Left cardiac atrium (tissue), 4 donors: ENCODE data around the gene ABAT. TPM values are rescaled to one million over a fixed set of nuclear protein-coding genes. Genes with fewer than 3 reads are reported as not detected.
"Not testable (repeated sequence)": the region's sequence is repeated elsewhere in the genome, so short reads cannot be mapped to it uniquely, and the experiment has no call there.

Source experiments
- ATAC-seq, 2 donors: fragments of 200-7000 bp; cut with Tn5 transposase; one replicate each; pipeline ENCODE4 v1.9.1; 2020; ENCODE audit warnings: mild to moderate bottlenecking in 2 of 2, moderate library complexity in 2 of 2
- DNase-seq: peaks from one replicate; pipeline ENCODE4 v3.0.0-alpha.2; 2020
- intact Hi-C, 2 donors: fragments of 100-400 bp; cut with DNase I; formaldehyde crosslinking; loops; one replicate each; pipeline versions ENCODE4 v1.14.1 to v1.15.1; 2022 to 2023
- total RNA-seq, 2 donors: library from RNA; stranded (reverse); fragmentation: NEBNext Ultra II Directional; extraction: Animal tissue kit (Norgen Biotek cat#: 25700); gene quantifications; one replicate each; pipeline ENCODE4 v1.2.1, GENCODE V29; 2021
- donor health status: DM: no; HTN: yes; CAD: no.
- donor health status: DM: no; HTN: yes; CAD: no; lungs with severe emphysema.
- donor health status: DM: yes; HTN: yes; CAD: no.
- donor health status: Dilated cardiomyopathy.

The ABAT gene
- total RNA-seq, 2 donors from 2014 or later: 4.2 to 5.0 TPM

DNA sequence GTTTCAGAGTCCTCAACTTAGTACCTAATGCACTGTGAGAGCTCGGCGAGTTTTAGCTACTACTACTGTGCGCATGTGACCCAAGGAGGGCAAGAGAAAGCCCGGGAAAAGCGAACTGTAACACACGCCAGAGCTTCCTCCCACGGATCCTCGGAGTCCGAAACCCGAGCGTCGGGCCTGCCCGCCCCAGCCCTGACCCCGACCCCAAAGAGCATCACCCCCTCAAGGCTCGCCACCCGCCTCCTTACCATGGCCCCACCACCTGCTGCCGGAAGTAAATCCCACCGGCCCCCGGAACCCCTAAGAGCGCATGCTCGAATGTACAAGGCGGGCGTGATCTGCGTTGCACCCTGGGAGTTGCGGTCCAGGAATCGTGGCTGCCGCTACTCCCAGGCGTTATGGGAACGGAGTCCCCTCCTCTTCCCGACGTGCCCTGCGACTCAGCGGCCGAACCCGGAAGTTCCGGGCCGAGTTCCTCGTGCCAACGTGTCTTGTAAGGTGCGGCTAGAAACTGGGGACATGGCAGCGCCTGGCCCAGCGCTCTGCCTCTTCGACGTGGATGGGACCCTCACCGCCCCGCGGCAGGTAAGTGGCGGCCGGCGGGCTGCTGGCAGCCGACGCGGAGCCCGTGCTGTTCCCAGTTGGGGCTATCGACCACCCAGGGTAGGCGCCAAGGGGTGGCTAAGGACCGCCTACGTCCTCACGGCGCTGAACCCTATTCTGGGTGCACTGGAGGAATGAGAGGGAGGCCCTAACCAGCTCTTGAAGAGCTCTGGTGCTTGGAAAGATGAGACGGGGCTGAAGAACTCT, 123.2 kb downstream of the ABAT start, which contains the start of the genes PMM2 and TMEM186:
PMM2 (plus strand) TSS at position 476 of the 810 bp plus-strand sequence; CDS start at position 520, 44 bp downstream.
TMEM186 (minus strand) TSS at position 276 of the 810 bp plus-strand sequence; CDS start at position 251, 25 bp downstream.
- peak; percentile 98 for DNase-seq
- peak; percentile 99 to 100 for ATAC-seq
- intact Hi-C loops: loop anchor here in 1 of 2 donors (10.0 kb wide), 2 partner anchors 87 to 223 kb away; partner anchors contain the start of gene LITAFD

DNA sequence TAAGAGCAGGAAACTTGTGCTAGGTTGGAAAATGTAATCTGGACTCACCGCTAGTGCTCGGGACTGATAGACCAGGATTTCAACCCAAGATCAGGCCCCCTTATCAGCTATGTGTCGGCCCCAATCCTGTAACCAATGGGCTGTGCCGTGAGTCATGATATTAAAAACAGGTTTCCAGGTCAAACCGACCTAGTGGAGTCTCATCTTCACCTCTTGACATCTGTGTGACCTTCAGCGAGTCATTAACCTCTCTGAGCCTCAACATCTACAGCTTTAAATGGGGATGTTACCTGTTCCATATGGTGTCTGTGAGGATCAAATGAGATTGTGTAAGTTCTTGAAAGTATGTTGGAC, 123.7 kb downstream of the ABAT start:
- peak in 1 of 2 donors; percentile 41 for ATAC-seq
- no peak for DNase-seq
- intact Hi-C loops: loop anchor here in 1 of 2 donors (10.0 kb wide), 2 partner anchors 87 to 223 kb away; partner anchors contain the start of gene LITAFD

- DNase-seq: no peak
- peak in 1 of 2 donors; percentile 6 for ATAC-seq
- intact Hi-C loops: loop anchor here in 1 of 2 donors (10.0 kb wide), 2 partner anchors 86 to 224 kb away; partner anchors contain the start of gene LITAFD
Measured at GRCh38 chr16:8798535-8799157, 124.2 kb downstream of the ABAT start.

DNA sequence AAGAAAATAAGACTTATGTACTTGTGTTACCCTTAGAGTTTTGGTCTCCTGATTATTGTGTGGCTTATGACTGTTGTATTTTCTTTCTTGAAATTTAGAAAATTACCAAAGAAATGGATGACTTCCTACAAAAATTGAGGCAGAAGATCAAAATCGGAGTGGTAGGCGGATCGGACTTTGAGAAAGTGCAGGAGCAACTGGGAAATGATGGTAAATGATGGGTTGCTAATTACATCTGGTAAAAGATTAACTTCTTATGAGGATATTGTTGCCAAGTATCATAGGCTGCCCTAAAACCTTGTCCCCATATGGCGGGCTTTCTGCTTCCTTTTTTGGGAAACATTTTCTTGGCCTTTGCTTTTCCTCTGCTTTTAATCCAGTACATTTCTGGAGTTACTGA, 127.3 kb downstream of the ABAT start:
- intact Hi-C loops: loop anchor here in 1 of 2 donors (10.0 kb wide), 1 partner anchor 73 kb away; no protein-coding TSS in a partner anchor
- DNase-seq (no peak), ATAC-seq (no peak)

- DNase-seq, ATAC-seq: not testable (repeated sequence)
- intact Hi-C loops: loop anchor here in 1 of 2 donors (10.0 kb wide), 1 partner anchor 71 kb away; no protein-coding TSS in a partner anchor
Measured at GRCh38 chr16:8803733-8804132, 129.3 kb downstream of the ABAT start.

DNA sequence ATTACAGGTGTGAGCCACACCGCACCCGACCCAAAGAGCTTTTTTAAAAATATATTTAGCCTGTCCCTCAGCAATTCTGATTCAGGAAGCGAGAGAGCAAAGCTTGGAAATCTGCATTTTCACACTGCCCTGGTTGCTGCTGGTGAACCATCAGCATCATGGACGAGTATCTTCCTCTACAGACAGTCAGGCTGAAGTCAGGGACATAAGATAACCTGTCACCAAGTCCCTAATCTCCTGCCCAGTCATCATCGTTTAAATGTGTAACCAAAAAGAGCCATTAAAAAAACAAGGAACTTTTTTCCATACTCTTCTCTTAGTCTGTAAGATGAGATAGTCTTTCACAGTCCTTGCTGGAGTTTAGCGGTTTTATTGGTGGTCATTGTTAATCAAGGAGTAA, 129.9 kb downstream of the ABAT start:
- DNase-seq (no peak), ATAC-seq (no peak)
- intact Hi-C loops: loop anchor here in 1 of 2 donors (10.0 kb wide), 1 partner anchor 70 kb away; no protein-coding TSS in a partner anchor

DNA sequence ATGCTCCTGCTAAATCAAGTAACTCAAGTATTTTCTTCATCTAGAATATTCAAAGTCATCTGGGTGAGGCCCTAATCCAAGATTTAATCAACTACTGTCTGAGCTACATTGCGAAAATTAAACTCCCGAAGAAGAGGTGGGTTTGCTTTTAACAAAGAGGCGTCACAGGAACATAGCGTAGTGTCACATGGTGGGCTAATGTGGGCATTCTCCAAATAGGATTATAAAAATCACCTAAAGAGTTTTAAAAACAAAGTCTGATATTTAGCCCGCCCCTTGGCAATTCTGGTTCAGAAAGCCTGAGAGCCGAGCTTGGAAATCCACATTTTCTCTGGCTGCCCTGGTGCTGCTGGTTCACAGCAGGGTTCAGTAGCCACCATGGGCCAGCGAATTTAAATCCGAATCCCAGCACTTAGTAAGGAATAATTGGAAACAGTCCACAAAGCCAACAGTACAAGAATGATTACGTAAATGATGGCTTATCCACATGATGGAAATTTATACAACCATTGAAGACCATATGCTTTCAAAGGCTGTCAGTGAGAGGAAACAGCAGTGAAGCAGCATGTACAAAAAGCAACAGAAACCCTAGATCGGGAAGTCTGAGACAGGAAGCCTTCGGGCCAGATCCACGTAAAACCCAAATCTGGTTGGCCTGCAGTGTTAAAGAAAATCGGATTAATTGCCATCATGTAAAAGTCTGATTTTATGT, 132.0 kb downstream of the ABAT start:
- ATAC-seq: no peak
- intact Hi-C loops: loop anchor here in 1 of 2 donors (10.0 kb wide), 1 partner anchor 68 kb away; no protein-coding TSS in a partner anchor

GRCh38 chr16:8807189-8807588, 132.8 kb downstream of the ABAT start:
- ATAC-seq (no peak), DNase-seq (no peak)
- intact Hi-C loops: loop anchor here in 1 of 2 donors (10.0 kb wide), 1 partner anchor 68 kb away; no protein-coding TSS in a partner anchor

More for the DNA sequence above, 132.0 kb downstream of the ABAT start:
- DNase-seq: no peak

DNA sequence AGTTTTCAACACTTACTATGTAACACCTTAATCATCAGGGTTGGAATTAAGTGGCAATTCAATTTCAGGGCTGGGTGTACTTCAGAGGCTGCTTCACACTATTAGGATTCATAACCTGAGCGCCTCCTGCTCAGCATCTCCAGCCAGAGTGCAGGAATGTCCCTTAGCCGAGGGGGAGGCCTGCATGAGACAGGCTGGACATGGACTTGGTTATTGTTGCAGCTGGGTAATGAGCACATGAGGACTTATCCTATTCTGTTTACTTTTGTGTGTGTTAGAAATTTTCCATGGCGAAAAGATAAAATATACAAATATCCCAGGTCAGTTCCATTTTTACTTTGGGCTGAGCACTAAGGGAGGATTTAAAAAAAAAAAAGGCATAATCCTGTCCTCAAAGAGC, 133.6 kb downstream of the ABAT start:
- DNase-seq (no peak), ATAC-seq (no peak)
- intact Hi-C loops: loop anchor here in 1 of 2 donors (10.0 kb wide), 1 partner anchor 67 kb away; no protein-coding TSS in a partner anchor

- ATAC-seq (peak in 1 of 2 donors; percentile 41), DNase-seq (no peak)
- intact Hi-C loops: loop anchor here in 1 of 2 donors (10.0 kb wide), 1 partner anchor 66 kb away; no protein-coding TSS in a partner anchor
Measured at GRCh38 chr16:8808613-8809353, 134.4 kb downstream of the ABAT start.

- intact Hi-C loops: no loop called here
- no peak for DNase-seq
- ATAC-seq: no peak
Measured at GRCh38 chr16:8812162-8812843, 137.9 kb downstream of the ABAT start.

DNA sequence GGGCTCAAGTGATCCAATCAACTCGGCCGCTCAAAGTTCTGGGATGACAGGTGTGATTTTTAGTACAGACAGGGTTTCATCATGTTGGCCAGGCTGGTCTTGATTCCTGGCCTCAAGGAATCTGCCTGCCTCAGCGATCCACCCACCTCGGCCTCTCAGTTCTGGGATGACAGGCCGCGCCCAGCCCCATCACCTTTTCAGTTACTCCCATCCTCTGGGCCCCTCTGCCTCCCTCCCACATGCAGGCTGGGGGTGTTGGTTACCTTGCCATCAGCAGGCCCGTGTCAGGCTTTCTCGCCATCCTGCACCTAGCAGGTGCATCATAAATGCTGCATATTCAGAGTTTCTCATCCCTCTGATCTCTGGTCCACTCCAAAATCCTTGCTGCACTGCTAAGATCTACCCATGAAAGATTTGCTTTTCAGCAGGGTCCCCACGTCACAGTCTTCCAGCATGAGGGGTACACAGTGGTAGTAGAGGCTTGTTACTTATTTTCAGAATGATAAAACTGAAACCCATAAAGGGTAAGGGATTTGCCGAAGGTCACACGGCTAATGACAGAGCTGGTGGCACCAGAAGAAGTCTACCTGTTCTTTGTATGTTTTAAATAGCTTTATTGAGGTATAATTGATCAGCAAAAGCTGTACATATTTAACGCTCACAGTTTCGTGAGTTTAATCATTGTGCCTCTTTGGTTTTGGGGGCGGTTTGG, 139.8 kb downstream of the ABAT start:
- DNase-seq (no peak), ATAC-seq (no peak)
- intact Hi-C loops: no loop called here

- DNase-seq: no peak
- no peak for ATAC-seq
- intact Hi-C loops: no loop called here
Measured at GRCh38 chr16:8816967-8817655, 142.7 kb downstream of the ABAT start.

DNA sequence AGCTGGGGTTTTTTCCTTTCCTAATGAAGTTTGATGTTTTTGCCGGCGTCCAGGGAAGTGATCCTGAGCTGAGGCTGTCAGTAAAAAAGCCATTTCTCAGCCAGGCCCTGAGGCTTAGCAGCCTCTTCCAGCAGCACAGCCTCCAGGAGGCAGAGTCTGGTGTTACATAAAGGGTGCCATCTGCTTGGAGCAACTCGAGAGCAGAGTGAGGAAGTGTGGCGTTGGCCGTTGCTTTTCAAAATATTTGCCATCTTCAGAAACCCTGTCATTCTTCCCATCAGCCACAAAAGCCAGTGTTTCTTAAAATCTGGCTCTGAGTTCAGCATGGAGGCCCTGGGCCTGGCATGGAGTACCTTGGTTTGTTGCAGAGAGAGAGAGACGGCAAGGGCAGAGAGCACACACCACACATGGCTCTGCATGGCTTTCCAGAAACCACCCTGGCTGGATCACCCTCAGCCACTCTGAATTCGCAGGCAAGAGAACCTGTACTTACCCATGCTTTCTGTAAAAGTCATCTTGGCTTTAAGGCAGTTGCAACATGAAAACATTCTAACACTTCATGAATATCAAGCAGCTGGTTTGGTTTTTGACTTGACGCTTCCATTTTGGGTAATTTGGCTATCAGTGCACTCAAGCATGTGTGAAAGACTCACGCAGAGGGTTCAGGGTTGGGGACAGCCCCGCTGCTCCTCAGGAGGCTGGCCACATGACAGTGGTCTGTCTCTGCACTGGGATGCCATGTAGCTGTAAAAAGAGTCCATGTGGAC, 144.3 kb downstream of the ABAT start:
- ATAC-seq (peak; percentile 54 to 79), DNase-seq (no peak)
- intact Hi-C loops: no loop called here

DNA sequence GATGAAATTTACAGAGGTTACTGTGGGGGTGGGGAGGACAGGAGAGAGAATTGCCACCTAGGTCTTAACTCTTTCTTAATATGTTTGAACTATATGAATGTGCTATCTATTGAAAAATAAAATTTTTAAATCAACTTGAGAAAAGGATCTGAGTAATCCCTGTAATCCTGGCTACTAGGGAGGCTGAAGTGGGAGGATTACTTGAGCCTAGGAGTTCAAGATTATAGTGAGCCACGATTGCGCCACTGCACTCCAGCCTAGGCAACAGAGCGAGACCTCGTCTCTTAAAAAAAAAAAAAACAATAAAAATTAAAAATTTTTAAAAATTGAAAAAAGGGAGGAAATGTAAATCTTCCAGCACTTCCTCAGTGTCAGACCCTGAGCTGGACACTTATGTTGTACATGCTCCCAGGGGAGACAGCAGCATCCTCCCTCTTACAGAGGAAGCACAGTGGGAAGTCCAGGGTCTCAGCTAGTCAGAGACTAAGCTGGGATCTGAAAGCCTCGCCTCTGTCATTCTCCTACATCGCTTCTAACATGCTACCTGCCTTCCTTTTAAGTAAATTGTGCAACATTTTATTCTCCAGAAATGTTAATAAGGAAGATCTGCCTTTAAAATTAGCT, 145.1 kb downstream of the ABAT start:
- intact Hi-C loops: no loop called here
- DNase-seq (no peak), ATAC-seq (no peak)
